ENCODE results near the gene LCTL.

The LCTL gene

GRCh38 chr15:66498501-66499386, 67.1 kb downstream of the LCTL start:
- peak in 1 of 5 donors; percentile 52 for DNase-seq
